ENCODE results near the gene DLX1. TPM values are rescaled to one million over a fixed set of nuclear protein-coding genes. Genes with fewer than 3 reads are reported as not detected.
"Not testable (repeated sequence)": the region's sequence is repeated elsewhere in the genome, so short reads cannot be mapped to it uniquely, and the experiment has no call there.

The DLX1 gene
- total RNA-seq, 2 donors from 2014 or later = not detected

- no peak overlapping the region for H3K4me3 Mint-ChIP-seq
- no peak overlapping the region for H3K27ac Mint-ChIP-seq
- peaks cover 9% of the 10 kb centered on the region for H3K27me3 Mint-ChIP-seq
- no peak for ATAC-seq (replicated peaks)
- H3K9me3 Mint-ChIP-seq = no peaks in the 10 kb centered on the region
- no peaks in the 10 kb centered on the region for H3K36me3 Mint-ChIP-seq (ENCODE audit: low read depth)
- no peaks in the 10 kb centered on the region for H3K4me1 Mint-ChIP-seq
Measured at GRCh38 chr2:172128484-172128883, 43.2 kb downstream of the DLX1 start.

- Mint-ChIP-seq H3K27me3 (peaks cover 9% of the 10 kb centered on the region), H3K4me1 (no peaks in the 10 kb centered on the region), H3K4me3 (no peak overlapping the region), H3K27ac (no peak overlapping the region), H3K36me3 (ENCODE audit: low read depth) (no peaks in the 10 kb centered on the region), H3K9me3 (no peaks in the 10 kb centered on the region)
- ATAC-seq (replicated peaks) = no peak
Measured at GRCh38 chr2:172129404-172129803, 44.1 kb downstream of the DLX1 start.

DNA sequence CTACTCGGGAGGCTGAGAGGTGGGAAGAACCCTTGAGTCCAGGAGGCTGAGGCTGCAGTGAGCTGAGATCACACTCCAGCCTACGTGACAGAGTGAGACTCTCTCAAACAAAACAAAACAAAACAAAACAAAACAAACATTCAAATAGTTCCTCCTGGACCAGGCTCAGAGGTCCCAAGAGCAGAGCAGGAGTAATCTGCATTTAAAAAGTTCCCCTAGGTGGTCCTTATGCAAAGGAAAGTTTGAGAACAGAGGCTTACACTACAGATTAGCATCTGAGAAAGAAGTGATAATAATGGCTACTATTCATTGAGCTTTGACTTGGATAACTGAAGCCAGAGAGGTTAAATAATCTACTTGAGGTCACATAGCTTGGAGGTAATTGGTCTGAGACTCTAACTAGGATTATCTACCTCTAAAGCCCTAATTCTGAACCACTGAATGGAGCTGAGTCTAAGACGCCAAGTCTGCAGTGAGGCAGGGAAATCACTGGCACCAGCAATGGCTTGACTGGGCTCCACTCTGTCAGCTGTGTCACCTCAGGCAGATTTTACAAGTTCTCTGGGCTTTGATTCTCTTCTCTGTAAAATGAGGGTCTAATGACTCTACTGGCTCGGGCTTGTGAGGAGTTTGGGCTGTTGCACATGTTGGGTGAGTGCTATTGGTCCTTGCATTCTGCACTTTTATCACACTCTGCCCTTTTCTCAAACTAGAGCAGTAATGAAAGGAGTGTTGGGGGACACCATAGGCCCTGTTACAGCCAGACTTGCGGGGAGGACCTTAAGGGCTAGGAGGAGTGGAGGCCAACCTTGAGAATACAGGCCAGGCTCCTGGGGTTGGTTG, 46.6 kb downstream of the DLX1 start:
- Mint-ChIP-seq H3K36me3 (ENCODE audit: low read depth) (no peaks in the 10 kb centered on the region), H3K4me1 (no peaks in the 10 kb centered on the region), H3K9me3 (no peaks in the 10 kb centered on the region), H3K4me3 (no peak overlapping the region), H3K27ac (no peak overlapping the region), H3K27me3 (peaks cover 16% of the 10 kb centered on the region)
- no peak for ATAC-seq (replicated peaks)

DNA sequence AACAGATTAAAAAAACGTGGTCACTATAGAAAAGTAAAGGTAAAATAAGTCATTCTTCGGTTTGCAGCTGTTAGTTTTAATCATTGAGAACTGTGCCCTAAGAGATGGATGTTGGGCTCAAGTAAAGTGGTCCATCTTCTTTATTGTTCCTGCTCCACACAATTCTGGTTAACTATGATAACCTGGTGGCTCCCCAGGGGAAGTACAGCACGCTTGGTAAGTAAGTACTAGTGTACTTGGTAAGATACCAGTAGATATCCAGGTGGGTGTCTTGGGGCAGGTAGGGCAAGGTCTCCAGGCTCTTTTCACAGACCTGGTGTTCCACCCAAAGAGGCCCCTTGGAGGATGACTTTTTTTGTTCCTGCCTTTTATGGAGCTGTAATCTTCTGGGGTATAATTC, 49.0 kb downstream of the DLX1 start:
- Mint-ChIP-seq H3K36me3 (ENCODE audit: low read depth) (no peaks in the 10 kb centered on the region), H3K9me3 (peaks cover 7% of the 10 kb centered on the region), H3K4me1 (no peaks in the 10 kb centered on the region), H3K4me3 (no peak overlapping the region), H3K27me3 (peaks cover 25% of the 10 kb centered on the region), H3K27ac (no peak overlapping the region)
- ATAC-seq (replicated peaks) = no peak

DNA sequence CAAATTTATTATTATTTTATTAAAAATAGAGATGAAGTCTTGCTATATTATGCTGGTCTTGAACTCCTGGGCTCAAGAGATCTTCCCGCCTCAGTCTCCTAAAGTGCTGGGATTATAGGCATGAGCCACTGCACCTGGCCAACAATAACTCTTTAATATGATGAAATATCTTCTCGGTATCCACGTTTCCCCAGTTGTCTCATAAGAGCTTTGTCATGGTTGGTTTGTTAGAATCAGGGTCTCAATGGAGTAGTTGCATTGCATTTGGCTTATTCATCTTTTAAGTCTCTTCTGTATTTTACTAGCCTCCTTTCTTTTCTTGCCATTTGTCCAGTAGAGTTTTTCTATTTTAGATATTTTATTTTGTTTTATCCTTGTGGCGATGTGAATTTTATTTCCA, 50.1 kb downstream of the DLX1 start:
- H3K4me3 Mint-ChIP-seq = no peak overlapping the region
- no peak for ATAC-seq (replicated peaks)
- no peak overlapping the region for H3K27ac Mint-ChIP-seq
- no peaks in the 10 kb centered on the region for H3K4me1 Mint-ChIP-seq
- no peaks in the 10 kb centered on the region for H3K36me3 Mint-ChIP-seq (ENCODE audit: low read depth)
- H3K9me3 Mint-ChIP-seq = peaks cover 7% of the 10 kb centered on the region
- H3K27me3 Mint-ChIP-seq = peaks cover 20% of the 10 kb centered on the region

- H3K4me3 Mint-ChIP-seq = no peak overlapping the region
- H3K27me3 Mint-ChIP-seq = peaks cover 20% of the 10 kb centered on the region
- H3K9me3 Mint-ChIP-seq = peaks cover 7% of the 10 kb centered on the region
- no peak for ATAC-seq (replicated peaks)
- H3K4me1 Mint-ChIP-seq = no peaks in the 10 kb centered on the region
- H3K27ac Mint-ChIP-seq = no peak overlapping the region
- H3K36me3 Mint-ChIP-seq (ENCODE audit: low read depth) = no peaks in the 10 kb centered on the region
Measured at GRCh38 chr2:172137109-172137508, 51.8 kb downstream of the DLX1 start.

DNA sequence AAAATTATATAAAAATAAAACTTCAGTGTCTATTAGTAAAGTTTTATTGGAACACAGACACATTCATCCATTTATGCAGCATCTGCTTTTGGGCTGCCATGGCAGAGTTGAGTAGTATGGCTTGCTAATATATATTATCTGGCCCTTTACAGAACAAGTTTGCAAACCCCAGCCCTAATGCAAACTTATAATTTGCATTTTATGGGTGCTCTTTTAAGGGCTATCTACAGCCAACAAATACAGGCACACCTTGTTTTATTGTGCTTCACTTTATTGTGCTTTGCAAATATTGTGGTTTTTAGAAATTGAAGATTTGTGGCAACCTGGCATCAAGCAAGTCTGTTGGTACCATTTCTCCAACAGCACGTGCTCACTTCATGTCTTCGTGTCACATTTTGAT, 52.6 kb downstream of the DLX1 start:
- Mint-ChIP-seq H3K4me1 (no peaks in the 10 kb centered on the region), H3K9me3 (peaks cover 7% of the 10 kb centered on the region), H3K36me3 (ENCODE audit: low read depth) (no peaks in the 10 kb centered on the region), H3K27ac (no peak overlapping the region), H3K27me3 (peaks cover 16% of the 10 kb centered on the region), H3K4me3 (no peak overlapping the region)
- ATAC-seq (replicated peaks) = no peak

DNA sequence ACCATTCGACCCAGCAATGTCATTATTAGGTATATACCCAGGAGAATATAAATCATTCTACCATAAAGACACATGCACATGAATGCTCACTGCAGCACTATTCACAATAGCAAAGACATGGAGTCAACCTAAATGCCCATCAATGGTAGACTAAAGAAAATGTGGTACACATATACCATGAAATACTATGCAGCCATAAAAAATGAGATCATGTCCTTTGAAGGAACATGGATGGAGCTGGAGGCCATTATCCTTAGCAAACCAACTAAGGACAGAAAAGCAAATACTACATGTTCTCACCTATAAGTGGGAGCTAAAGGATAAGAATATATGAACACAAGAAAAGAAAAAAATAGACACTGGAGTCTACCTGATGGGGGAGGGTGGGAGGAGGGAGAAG, 53.4 kb downstream of the DLX1 start:
- H3K36me3 Mint-ChIP-seq (ENCODE audit: low read depth); H3K27ac Mint-ChIP-seq; H3K4me3 Mint-ChIP-seq; ATAC-seq (replicated peaks); H3K9me3 Mint-ChIP-seq; H3K4me1 Mint-ChIP-seq: not testable (repeated sequence)
- peaks cover 16% of the 10 kb centered on the region for H3K27me3 Mint-ChIP-seq

Other genes with a start within 250 kb of the DLX1 start
- 10 to 100 TPM; 15.2 to 30.1 TPM for gene SLC25A12, start 191.3 kb upstream of the DLX1 start, total RNA-seq
- gene HAT1, start 163.0 kb upstream of the DLX1 start, total RNA-seq = 10 to 100 TPM; 47.5 to 85.0 TPM
- gene METAP1D, start 85.6 kb upstream of the DLX1 start, total RNA-seq = 1 to 10 TPM; 4.1 to 4.8 TPM
- gene DLX2, start 17.4 kb downstream of the DLX1 start, total RNA-seq = not detected

Measured in activated T-helper 17 cell treated with anti-CD3 and anti-CD28 coated beads, Interleukin-2, amount 50 U/mL, for 72 hours (primary cell).